Measurements from ENCODE around the gene ABLIM1. TPM values are rescaled to one million over a fixed set of nuclear protein-coding genes. Genes with fewer than 3 reads are reported as not detected.

The ABLIM1 gene
- total RNA-seq, 4 donors from 2014 or later: 83.1 to 145 (median 120) TPM

GRCh38 chr10:114629083-114629823, 28.8 kb downstream of the ABLIM1 start:
- peaks cover 0 to 7% (median 3%) of the 10 kb centered on the region in 4 donors for H3K9me3 ChIP-seq
- H3K4me3 ChIP-seq: no peak overlapping the region
- WGBS: 82% methylated on average over 9 of the region's 9 CpGs
- peaks cover 0 to 34% (median 0%) of the 10 kb centered on the region in 4 donors for H3K36me3 ChIP-seq
- H3K27ac ChIP-seq (replicated peaks in 1 of 4): peak overlapping the region; percentile 3 to 72 (median 38)
- intact Hi-C loops (cut with DNase I): no loop called here
- no peak for DNase-seq (ENCODE audit: extremely low spot score)
- H3K4me1 ChIP-seq: peaks cover 49 to 69% (median 59%) of the 10 kb centered on the region in 4 donors
- no peak for TF ChIP-seq EP300 (IDR thresholded peaks at IDR 0.05)
- peaks cover 0 to 40% (median 0%) of the 10 kb centered on the region in 4 donors for H3K27me3 ChIP-seq

GRCh38 chr10:114628106-114628505, 30.0 kb downstream of the ABLIM1 start:
- peaks cover 0 to 34% (median 0%) of the 10 kb centered on the region in 4 donors for H3K36me3 ChIP-seq
- no peak overlapping the region for H3K4me3 ChIP-seq
- H3K27me3 ChIP-seq: peaks cover 0 to 40% (median 0%) of the 10 kb centered on the region in 4 donors
- DNase-seq (ENCODE audit: extremely low spot score): no peak
- peaks cover 0 to 9% (median 4%) of the 10 kb centered on the region in 4 donors for H3K9me3 ChIP-seq
- peaks cover 50 to 69% (median 60%) of the 10 kb centered on the region in 4 donors for H3K4me1 ChIP-seq
- no peak overlapping the region for H3K27ac ChIP-seq (replicated peaks in 1 of 4)
- TF ChIP-seq POLR2A (IDR thresholded peaks at IDR 0.05; ENCODE audit: low read depth): no peak
- TF ChIP-seq EP300 (IDR thresholded peaks at IDR 0.05): no peak
- no peak for TF ChIP-seq CTCF (IDR thresholded peaks at IDR 0.05)
- no peak for TF ChIP-seq POLR2AphosphoS5 (IDR thresholded peaks at IDR 0.05)
- WGBS: 95% methylated on average over 3 of the region's 3 CpGs
- intact Hi-C loops (cut with DNase I): no loop called here

- peaks cover 0 to 28% (median 0%) of the 10 kb centered on the region in 4 donors for H3K27me3 ChIP-seq
- peaks cover 0 to 9% (median 4%) of the 10 kb centered on the region in 4 donors for H3K9me3 ChIP-seq
- peak overlapping the region in 2 of 4 donors; percentile 4 to 59 for H3K27ac ChIP-seq (replicated peaks in 1 of 4)
- H3K4me1 ChIP-seq: peaks cover 45 to 68% (median 58%) of the 10 kb centered on the region in 4 donors
- intact Hi-C loops (cut with DNase I): no loop called here
- 100% methylated on average over 1 of the region's 1 CpG for WGBS
- peaks cover 0 to 34% (median 0%) of the 10 kb centered on the region in 4 donors for H3K36me3 ChIP-seq
- no peak overlapping the region for H3K4me3 ChIP-seq
- TF ChIP-seq CTCF (IDR thresholded peaks at IDR 0.05) (no peak), EP300 (IDR thresholded peaks at IDR 0.05) (no peak), POLR2AphosphoS5 (IDR thresholded peaks at IDR 0.05) (no peak), POLR2A (IDR thresholded peaks at IDR 0.05; ENCODE audit: low read depth) (no peak)
- DNase-seq (ENCODE audit: extremely low spot score): no peak
Observed at GRCh38 chr10:114626841-114627240, 31.2 kb downstream of the ABLIM1 start.

- H3K36me3 ChIP-seq: peaks cover 0 to 34% (median 0%) of the 10 kb centered on the region in 4 donors
- peaks cover 30 to 71% (median 45%) of the 10 kb centered on the region in 4 donors for H3K4me1 ChIP-seq
- DNase-seq (ENCODE audit: extremely low spot score): no peak
- H3K9me3 ChIP-seq: peaks cover 0 to 9% (median 4%) of the 10 kb centered on the region in 4 donors
- 91% methylated on average over 5 of the region's 5 CpGs for WGBS
- H3K27ac ChIP-seq (replicated peaks in 1 of 4): peak overlapping the region; percentile 53 to 60 (median 60)
- intact Hi-C loops (cut with DNase I): no loop called here
- H3K4me3 ChIP-seq: no peak overlapping the region
- peaks cover 0 to 12% (median 0%) of the 10 kb centered on the region in 4 donors for H3K27me3 ChIP-seq
- TF ChIP-seq POLR2A (IDR thresholded peaks at IDR 0.05; ENCODE audit: low read depth): no peak
- TF ChIP-seq CTCF (IDR thresholded peaks at IDR 0.05): no peak
- no peak for TF ChIP-seq EP300 (IDR thresholded peaks at IDR 0.05)
- TF ChIP-seq POLR2AphosphoS5 (IDR thresholded peaks at IDR 0.05): no peak
Observed at GRCh38 chr10:114624951-114625780, 32.9 kb downstream of the ABLIM1 start.

- Histone ChIP-seq H3K9me3 (peaks cover 0 to 9% (median 4%) of the 10 kb centered on the region in 4 donors), H3K27me3 (peaks cover 0 to 6% (median 0%) of the 10 kb centered on the region in 4 donors), H3K4me1 (peaks cover 26 to 77% (median 41%) of the 10 kb centered on the region in 4 donors), H3K4me3 (no peak overlapping the region), H3K27ac (replicated peaks in 1 of 4) (peak overlapping the region; percentile 53 to 60 (median 60)), H3K36me3 (peaks cover 0 to 41% (median 0%) of the 10 kb centered on the region in 4 donors)
- no peak for TF ChIP-seq EP300 (IDR thresholded peaks at IDR 0.05)
- TF ChIP-seq POLR2AphosphoS5 (IDR thresholded peaks at IDR 0.05): no peak
- TF ChIP-seq CTCF (IDR thresholded peaks at IDR 0.05): no peak
- TF ChIP-seq POLR2A (IDR thresholded peaks at IDR 0.05; ENCODE audit: low read depth): no peak
- 91% methylated on average over 2 of the region's 2 CpGs for WGBS
- intact Hi-C loops (cut with DNase I): no loop called here
- DNase-seq (ENCODE audit: extremely low spot score): no peak
Observed at GRCh38 chr10:114624422-114624821, 33.7 kb downstream of the ABLIM1 start.

Measured in esophagus muscularis mucosa (tissue), 4 donors.